SIG-M5 (cell line): ENCODE measurements around the gene MRPL53.
"Not testable (repeated sequence)": the region's sequence is repeated elsewhere in the genome, so short reads cannot be mapped to it uniquely, and the experiment has no call there.

Experiments used
- DNase-seq: peaks from one replicate; lab custom pipeline; 2025; lab: John Stamatoyannopoulos, UW

Gene MRPL53

DNA sequence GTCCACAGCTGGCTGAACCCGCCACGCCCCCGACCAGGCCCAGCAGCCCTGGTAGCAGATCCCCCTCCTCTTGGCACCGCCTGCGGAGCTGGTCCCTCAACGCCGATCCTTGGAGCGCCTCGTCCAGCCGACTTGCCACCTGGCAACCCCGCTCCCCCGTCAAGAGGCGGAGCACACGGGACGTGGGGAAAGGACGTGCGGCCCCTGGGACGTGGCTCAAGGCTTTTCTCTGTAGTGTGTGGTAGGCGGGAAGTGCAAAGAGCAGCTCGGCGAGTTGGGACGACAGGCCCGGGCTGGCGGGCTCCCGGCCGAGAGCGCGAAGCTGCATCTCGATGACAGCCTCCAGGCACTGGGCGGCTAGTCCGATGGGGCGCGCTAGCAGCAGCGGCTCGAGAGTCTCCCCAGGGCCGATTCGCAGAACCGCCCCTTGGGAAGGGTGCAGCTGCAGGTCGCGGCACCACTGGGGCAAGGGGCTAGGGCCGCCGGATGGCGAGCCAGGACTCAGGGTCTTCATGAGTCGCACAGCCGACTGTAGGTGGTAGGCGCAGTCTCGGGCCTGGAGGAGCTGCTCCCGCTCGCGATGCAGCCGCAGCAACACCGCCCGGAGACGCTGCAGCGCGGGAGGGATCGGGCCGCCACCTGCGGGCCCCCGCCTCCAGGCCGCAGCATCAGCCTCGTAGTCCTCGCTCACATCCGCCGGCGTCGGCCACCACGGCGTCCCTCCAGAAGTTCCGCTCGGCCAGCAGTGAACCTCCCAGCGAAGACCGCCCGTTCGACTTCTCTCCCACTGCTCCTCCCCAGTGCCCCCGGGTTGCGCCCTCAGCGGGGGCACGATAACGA lies 9.7 kb upstream of the MRPL53 start:
- DNase-seq = no peak

DNA sequence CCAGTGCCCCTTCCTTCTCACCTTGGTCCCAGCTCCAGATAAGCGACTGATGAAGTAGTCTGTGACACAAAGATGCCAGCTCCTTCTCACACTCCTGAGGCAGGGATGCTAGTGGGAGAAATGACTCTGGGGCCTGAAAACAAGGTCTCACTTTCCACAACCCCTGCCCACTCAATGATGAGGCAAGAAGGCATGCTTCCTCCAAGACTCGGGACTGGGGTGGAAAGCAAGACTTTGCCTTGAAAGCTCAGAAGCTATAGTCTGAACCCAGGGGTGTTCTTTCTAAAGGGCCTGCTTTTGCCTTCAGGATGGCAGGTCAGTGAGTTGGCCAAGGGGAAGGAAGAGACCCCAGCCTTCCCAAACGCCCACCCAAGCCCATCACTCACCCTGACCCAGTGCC lies 9.0 kb upstream of the MRPL53 start:
- no peak for DNase-seq

DNA sequence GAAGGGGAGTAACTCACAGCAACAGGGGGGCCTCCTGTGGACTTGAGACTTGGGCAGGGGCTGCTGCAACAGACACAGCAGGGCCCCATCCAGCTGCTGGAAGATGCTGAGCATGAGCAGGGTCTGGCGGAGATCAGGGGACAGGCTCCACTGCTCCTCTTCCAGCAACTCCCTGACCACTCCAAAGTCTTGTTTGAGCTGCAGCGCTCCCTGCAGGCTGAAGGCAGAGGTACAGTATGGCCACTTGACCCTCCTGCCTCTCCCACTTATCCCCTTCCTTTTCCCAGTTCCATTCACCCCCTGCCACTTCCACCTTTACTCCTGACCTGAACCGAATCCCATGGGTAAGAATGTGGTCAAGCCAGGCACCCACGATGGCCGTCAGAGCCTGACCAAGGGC lies 2.4 kb upstream of the MRPL53 start:
- no peak for DNase-seq

DNA sequence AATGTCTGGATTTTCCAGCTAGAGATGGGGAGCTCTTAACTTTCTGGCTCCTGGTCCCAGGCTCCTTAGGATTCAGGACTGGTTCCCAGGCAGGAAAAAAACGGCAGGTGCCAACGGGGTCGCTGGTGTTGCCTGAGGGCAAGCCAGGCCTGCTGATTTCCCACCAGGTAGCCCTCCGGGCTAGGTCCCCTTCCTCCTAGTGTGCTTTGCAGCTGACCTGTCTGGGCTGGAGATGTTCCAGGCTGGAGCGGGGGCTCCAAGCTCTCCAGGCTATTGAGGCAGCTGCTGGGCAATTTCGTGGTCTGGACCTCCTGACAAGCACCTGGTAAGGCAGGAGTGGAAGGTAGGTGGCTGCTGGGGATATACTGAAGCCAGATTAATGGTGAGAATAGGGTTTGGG lies 2.0 kb upstream of the MRPL53 start:
- DNase-seq = no peak

DNA sequence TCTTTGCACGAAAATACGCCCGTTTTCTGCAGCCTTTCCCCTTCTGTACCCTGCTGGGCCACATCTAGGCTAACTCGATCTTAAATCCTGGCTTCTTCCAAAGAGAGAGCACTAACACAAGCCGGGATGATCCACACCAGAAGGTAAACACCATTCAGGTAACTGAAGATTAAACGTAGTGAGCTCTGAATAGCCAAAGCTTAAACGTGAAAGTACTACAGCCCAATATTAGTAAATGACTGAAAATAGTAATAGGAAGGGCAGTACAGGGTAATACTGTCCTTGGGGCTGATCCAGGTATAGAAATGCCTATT lies 422 bp upstream of the MRPL53 start:
- no peak for DNase-seq

DNA sequence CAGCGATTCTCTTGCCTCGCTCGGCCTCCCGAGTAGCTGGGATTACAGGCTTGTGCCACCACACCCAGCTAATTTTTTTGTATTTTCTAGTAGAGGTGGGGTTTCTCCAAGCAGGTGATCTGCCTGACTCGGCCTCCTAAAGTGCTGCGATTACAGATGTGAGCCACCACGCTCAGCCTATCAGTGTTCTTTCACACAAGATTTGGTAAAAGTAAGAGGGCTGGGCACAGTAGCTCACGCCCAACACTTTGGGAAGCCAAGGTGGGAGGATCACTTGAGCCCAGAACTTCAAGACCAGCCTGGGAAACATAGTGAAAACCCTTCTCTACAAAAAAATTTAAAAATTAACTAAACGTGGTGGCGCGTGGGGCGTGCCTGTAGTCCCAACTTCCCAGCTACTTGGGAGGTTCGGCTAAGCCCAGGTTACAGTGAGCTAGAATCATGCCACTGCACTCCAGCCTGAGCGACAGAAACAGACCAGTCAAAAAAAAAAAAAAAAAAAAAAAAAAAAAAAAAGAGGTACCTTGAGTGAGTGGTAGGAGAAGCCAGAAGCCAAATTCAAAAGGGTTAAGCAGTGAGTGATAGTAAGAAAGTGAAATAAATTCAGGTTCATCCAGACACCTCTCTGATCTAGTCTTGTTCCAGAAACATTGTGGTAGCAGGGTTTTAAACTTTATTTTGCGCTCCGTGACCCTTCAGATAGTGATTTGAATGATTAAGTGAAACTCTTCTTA lies 981 bp downstream of the MRPL53 start:
- no peak for DNase-seq

DNA sequence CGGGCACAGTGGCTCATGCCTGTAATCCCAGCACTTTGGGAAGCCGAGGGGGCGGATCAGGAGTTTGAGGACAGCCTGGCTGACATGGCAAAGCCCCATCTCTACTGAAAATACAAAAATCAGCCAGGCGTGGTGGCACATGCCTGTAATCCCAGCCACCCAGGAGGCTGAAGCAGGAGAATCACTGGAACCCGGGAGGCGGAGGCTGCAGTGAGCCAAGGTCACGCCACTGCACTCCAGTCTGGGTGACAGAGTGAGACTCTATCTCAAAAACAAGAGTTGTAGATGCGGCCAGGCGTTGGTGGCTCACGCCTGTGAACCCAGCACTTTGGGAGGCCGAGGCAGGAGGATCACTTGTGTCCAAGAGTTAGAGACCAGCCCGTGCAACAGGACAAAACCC lies 1.7 kb downstream of the MRPL53 start:
- not testable (repeated sequence) for DNase-seq

DNA sequence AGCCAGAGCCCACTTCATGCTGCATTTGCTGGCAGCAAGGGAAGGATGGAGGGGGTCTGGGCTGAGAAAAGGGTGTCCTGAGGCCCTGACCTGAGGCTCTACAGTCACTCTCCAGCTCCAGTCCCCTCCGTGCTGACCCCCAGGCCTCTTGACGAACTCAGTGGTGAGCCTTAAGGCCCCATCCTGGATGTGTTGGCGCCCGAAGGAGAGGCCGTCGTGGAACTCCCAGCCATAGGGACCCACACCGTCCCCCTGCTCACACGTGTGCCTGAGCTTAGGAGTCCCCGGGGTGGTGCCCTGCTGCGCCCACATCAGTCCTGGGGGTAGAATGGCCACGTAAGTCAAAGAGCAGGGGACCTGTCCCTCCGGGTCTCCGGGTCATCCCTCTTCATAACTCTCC lies 8.1 kb downstream of the MRPL53 start:
- DNase-seq = no peak

DNA sequence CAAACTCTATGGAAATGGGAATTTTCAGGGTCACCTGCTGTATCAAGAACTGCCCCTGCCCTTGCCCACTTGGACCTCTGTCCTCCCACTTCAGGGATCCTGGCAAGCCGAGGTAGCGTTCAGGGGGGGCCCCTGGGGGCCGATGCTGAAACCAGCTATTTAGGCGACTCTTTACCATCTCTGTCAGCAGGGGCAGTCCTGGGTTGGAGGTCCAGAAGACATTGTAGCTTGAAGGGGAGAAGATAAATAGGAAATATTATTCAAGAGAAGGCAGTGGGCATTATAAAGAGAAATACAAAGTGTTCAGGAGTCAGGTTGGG lies 9.7 kb downstream of the MRPL53 start:
- no peak for DNase-seq

DNA sequence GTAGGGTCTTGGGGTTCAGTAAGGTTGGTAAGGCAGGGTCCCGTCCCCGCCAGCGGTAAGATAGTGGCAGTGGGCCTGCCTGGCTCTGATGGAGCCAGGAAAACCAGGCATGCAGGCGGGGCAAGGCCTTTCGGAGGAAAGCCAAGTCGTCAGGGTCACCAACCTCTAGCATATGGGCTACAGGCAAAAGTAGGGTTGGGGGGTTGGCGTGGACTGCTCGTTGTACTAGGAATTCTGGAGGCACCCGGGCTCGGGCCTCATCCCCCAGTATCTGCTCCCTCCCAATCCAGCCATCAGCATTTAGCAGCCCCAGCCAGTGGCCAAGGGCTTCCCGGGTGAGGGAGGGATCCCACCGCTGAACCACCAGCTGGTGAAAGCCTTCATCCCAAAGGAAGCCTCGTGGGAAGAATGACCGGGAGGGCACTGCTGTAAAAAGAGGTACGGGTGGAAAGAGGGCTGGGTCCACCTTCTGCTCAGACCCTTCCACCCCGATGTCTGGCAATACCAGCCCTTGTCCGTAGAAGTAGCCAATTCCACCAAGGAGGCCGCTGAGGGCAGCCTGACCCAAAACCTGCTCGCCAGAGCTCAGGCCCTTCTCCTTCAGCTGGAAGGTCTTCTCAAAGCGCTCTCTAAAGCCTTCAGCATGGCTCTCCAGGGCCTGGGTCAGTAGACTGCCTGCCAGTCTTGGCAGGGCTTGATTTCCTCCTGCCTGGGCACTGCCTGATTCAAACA lies 10.3 kb downstream of the MRPL53 start:
- no peak for DNase-seq

DNA sequence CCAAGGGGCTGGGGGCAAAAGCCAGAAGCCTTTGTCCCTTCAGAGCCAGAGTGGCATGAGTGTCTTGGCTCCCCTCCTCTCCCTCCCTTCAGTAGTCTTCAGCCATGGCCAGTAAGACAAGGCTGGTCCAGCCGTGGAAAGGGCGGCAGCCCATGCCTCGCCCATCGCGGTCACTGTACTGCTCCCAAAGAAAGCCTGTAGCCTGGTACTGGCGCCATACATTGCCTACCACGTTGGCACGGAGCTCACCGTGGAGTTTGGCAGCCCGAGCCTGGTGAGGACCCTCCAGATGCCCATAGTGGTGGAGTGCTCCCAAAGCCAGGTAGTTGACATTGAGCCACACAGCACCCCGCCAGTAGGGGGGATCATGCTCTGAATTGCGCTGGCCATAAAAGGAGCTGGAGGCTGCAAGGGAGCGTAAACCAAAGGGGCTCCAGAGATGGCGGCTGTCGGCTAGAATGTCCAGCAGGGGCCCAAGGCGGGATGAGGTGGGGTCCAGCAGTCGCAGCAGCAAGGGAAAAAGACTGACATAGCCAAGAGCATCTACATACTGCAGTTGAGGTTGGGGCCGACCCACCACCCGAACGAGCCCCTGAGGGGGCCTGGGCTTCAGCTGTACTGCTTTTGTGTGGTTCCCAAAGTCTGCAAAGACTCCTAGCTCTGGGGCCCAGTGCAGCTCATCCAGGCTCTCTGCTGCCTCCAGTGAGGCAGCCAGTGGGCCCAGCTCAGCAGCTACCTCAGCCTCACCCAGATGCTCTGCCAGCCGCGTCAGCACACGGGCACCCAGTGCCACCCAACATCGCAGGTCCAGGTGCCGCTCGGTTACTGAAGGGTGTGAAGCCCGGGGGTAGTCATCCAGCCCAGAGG lies 11.1 kb downstream of the MRPL53 start:
- no peak for DNase-seq

DNA sequence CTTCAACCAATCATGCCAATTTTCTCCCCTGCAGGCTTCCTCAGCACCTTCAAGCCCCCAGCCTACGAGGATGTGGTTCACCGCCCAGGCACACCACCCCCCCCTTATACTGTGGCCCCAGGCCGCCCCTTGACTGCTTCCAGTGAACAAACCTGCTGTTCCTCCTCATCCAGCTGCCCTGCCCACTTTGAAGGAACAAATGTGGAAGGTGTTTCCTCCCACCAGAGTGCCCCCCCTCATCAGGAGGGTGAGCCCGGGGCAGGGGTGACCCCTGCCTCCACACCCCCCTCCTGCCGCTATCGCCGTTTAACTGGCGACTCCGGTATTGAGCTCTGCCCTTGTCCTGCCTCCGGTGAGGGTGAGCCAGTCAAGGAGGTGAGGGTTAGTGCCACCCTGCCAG lies 12.3 kb downstream of the MRPL53 start:
- DNase-seq = not testable (repeated sequence)

DNA sequence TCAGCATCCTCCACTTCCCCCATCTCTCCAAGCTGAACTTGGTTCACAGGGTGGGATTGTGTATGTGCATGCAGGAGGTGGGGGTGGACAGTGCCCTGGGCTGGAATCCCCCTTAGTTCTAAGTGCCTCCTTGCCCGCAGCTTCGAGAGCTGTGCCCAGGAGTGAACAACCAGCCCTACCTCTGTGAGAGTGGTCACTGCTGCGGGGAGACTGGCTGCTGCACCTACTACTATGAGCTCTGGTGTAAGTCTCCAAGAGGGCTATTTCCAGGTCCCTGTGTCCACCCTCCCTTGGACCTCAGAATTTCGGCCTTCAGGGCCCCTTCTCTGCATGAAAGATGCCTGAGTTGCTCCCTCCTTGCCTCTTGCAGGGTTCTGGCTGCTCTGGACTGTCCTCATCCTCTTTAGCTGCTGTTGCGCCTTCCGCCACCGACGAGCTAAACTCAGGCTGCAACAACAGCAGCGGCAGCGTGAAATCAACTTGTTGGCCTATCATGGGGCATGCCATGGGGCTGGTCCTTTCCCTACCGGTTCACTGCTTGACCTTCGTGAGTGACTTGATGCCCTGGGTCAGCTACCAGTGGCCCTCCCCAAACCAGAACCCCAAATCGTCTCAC lies 12.9 kb downstream of the MRPL53 start:
- not testable (repeated sequence) for DNase-seq

DNA sequence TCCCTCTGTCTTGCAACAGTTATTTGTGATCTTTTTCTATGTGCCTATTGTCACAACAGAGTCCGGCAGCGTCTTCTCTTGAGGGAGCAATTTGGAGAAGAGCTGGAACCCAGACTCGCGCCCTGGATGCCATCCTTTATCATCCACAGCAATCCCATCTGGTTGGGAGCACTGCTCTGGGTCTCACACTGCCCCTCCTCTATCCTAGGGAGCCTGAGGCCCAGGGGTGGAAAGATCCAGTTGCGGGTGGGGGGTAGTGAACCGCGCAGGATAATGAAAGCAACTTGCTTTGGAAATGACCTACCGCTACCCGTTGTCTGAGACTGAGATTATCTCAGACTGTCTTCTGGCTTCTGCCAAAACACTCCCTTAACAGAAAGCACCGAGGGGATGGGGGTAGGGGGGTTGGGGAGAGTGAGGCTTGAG lies 13.5 kb downstream of the MRPL53 start:
- no peak for DNase-seq

DNA sequence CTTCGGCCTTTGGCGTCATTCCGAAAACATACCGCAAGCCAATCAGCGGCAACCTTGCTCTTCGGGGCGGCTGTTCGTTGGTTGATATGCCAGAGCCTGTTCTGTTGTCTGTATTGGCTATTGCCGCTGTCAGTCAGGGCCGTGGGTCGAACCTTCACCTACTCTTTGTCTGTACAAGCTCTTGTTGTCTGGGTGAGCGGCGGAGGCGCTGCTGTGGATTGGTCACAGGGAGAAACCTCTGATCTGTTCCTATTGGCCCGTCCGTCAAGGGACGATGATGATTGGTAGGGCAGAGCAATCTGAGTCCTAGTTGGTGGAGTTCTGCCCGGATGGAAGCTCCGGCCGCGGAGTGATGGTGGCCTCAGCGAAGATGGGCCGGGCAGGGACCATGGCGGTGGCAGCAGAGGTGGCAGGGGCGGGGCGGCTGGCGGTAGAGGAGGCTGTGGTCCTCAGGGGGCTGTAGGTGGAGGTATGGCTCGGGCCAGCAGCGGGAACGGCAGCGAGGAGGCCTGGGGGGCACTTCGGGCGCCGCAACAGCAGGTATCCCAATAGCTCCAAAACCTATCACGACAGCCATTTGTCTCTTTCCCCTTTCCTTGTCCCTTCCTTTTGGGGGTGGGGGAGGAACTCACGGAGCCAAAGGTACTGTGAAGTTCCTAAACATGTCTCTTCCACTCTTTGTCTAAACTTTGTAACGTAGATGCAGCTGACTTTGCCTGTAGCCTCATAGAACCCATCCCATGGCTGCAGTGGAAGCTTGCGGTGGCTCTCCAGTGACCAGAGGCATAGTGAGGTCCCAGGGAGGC lies 14.1 kb downstream of the MRPL53 start, which contains the start of gene WBP1:
WBP1 (plus strand) TSS at position 307 of the 806 bp plus-strand sequence; CDS start at position 472, 165 bp downstream.
- DNase-seq = peak; percentile 100

DNA sequence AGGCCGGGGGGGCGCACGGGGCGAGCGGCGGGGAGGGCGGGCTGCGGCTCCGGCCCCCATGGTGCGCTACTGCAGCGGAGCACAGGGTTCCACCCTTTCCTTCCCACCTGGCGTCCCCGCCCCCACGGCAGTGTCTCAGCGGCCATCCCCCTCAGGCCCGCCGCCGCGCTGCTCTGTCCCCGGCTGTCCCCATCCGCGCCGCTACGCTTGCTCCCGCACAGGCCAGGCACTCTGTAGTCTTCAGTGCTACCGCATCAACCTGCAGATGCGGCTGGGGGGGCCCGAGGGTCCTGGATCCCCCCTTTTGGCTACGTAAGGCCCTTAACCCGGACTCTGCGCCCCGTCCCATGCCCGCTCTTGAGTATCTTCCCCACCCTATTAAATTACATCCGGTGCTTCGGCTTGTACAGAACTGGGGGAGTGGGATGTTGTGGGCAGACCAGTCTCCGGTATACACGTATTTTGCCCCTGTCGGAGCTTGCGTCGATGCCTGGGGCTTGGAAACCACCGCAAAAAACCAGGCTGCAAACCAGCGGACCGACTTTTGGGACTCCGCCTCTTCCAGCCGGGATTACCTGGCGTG lies 14.8 kb downstream of the MRPL53 start:
- no peak for DNase-seq

DNA sequence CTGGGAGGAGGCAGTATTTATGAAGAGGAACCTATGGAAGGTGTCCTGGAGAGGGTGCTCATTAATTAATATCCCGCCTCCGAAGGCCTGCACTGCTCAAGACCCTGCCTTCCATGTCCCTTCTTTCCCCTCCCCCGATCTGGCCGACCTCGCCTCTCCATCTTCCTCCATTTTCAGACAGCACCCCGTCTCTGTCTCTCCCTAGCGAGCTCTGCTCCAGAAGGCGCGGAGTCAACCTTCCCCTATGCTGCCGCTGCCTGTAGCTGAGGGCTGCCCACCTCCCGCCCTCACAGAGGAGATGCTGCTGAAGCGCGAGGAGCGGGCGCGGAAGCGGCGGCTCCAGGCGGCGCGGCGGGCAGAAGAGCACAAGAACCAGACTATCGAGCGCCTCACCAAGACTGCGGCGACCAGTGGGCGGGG lies 15.3 kb downstream of the MRPL53 start:
- no peak for DNase-seq

DNA sequence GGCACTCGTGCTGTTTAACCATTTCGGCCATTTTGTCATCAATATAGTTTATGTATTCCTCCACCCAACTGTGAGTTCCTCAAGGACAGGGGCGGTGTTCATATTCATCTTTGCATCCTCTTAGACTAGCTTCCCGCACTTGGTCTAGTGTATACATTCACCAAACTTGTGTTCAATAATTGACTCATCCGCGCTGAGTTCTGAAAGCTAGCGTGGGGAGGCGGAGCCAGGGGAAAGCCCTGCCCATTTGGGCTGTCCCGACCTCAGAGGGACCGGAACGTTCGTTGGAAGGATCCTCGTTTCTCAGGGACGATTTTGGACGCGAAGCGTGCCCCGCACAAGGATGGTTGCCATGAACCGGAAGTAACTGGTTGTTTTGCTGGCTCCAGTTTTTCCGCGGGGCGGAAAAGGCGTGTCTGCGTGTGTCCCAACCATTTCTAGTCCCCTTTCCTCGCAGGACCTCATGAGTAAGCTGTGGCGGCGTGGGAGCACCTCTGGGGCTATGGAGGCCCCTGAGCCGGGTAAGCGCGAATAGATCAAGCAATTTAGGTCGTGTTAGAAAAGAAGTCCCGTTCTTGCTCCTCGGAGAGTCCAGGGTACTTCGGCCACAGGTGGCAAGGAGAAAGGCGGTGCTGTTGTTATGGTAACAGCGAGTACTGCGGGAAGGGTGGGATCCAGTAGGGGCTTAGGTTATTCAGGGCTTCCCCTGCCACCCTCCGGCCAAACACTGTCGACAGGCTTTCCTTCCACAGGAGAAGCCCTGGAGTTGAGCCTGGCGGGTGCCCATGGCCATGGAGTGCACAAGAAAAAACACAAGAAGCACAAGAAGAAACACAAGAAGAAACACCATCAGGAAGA lies 17.6 kb downstream of the MRPL53 start, which contains the start of gene INO80B:
INO80B (plus strand) TSS at position 434 of the 858 bp plus-strand sequence; CDS start at position 464, 30 bp downstream.
- peak; percentile 94 for DNase-seq

DNA sequence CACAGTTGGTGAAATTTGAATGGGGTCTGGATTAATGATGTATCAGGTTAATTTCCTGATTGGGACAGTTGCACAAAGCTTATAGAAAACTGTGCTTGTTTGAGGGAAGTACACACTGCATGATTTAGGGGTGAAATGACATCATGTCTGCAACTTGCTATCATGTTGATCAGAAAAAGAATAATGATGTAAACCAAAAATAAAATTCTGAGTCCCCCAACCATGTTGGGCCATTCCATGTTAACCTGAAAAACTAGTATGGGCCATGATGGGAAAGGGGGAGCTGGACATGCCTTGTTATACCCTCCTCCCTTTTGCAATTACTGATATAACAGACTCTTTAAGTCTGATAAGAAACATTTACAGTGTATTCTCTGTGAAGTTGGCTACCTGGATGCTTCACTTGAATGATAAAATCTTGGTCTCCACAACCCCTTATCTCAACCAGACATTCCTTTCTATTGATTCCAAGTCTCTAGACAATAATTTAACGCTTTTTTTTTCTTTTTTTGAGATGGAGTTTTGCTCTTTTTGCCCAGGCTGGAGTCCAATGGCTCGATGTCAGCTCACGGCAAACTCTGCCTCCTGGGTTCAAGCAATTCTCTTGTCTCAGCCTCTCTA lies 21.8 kb downstream of the MRPL53 start:
- DNase-seq = no peak
